ENCODE data around the gene GALNT17. TPM values are rescaled to one million over a fixed set of nuclear protein-coding genes. Genes with fewer than 3 reads are reported as not detected.

GALNT17 gene
- polyA plus RNA-seq, 1 donor from 2014 or later = 15.7 TPM

- H3K9me2 ChIP-seq (ENCODE audit: insufficient read depth, low read length) = no peaks in the 10 kb centered on the region
- no peaks in the 10 kb centered on the region for H4K20me1 ChIP-seq (ENCODE audit: insufficient read depth)
- H3K36me3 ChIP-seq (ENCODE audit: insufficient read depth, low read length) = no peaks in the 10 kb centered on the region
- H3K27ac ChIP-seq (ENCODE audit: low read length) = no peak overlapping the region
- no peak overlapping the region for H2AFZ ChIP-seq (ENCODE audit: low read depth, low read length)
- H3K4me2 ChIP-seq (ENCODE audit: low read length) = no peak overlapping the region
- TF ChIP-seq MXI1 (conservative IDR thresholded peaks at IDR 0.05; ENCODE audit: poor library complexity, severe bottlenecking) (no peak), RAD21 (conservative IDR thresholded peaks at IDR 0.05) (no peak), SMC3 (conservative IDR thresholded peaks at IDR 0.05; ENCODE audit: poor library complexity) (no peak), EZH2 (IDR thresholded peaks at IDR 0.05; ENCODE audit: borderline replicate concordance, insufficient read depth, low read length, poor library complexity, severe bottlenecking) (no peak), TAF1 (IDR thresholded peaks at IDR 0.05; ENCODE audit: low read depth) (no peak), EP300 (conservative IDR thresholded peaks at IDR 0.05; ENCODE audit: poor library complexity, severe bottlenecking) (no peak), CTCF (IDR thresholded peaks at IDR 0.05; ENCODE audit: poor library complexity, severe bottlenecking) (no peak), REST (IDR thresholded peaks at IDR 0.05; ENCODE audit: borderline replicate concordance) (no peak), POLR2AphosphoS5 (IDR thresholded peaks at IDR 0.05) (no peak)
- H3K79me2 ChIP-seq (replicated peaks; ENCODE audit: insufficient read depth, low read length) = no peaks in the 10 kb centered on the region
- H3K4me3 ChIP-seq (ENCODE audit: low read length) = no peak overlapping the region
- no peaks in the 10 kb centered on the region for H3K27me3 ChIP-seq (ENCODE audit: insufficient read depth, low read depth, low read length)
- H3F3A ChIP-seq (ENCODE audit: insufficient read depth, low read length, poor library complexity, severe bottlenecking) = no peaks in the 10 kb centered on the region
- no peak overlapping the region for H3K9ac ChIP-seq (ENCODE audit: low read length)
- no peaks in the 10 kb centered on the region for H3K9me3 ChIP-seq (ENCODE audit: low read length)
Observed at GRCh38 chr7:71598553-71598952, 466.6 kb downstream of the GALNT17 start.

- TF ChIP-seq TAF1 (IDR thresholded peaks at IDR 0.05; ENCODE audit: low read depth) (no peak), REST (IDR thresholded peaks at IDR 0.05; ENCODE audit: borderline replicate concordance) (no peak), POLR2AphosphoS5 (IDR thresholded peaks at IDR 0.05) (no peak), MXI1 (conservative IDR thresholded peaks at IDR 0.05; ENCODE audit: poor library complexity, severe bottlenecking) (no peak), EZH2 (IDR thresholded peaks at IDR 0.05; ENCODE audit: borderline replicate concordance, insufficient read depth, low read length, poor library complexity, severe bottlenecking) (no peak), RAD21 (conservative IDR thresholded peaks at IDR 0.05) (no peak), EP300 (conservative IDR thresholded peaks at IDR 0.05; ENCODE audit: poor library complexity, severe bottlenecking) (no peak), SMC3 (conservative IDR thresholded peaks at IDR 0.05; ENCODE audit: poor library complexity) (no peak), CTCF (IDR thresholded peaks at IDR 0.05; ENCODE audit: poor library complexity, severe bottlenecking) (no peak)
- Histone ChIP-seq H3K79me2 (replicated peaks; ENCODE audit: insufficient read depth, low read length) (no peaks in the 10 kb centered on the region), H3K27ac (ENCODE audit: low read length) (no peak overlapping the region), H3K36me3 (ENCODE audit: insufficient read depth, low read length) (no peaks in the 10 kb centered on the region), H3K9me3 (ENCODE audit: low read length) (no peaks in the 10 kb centered on the region), H3F3A (ENCODE audit: insufficient read depth, low read length, poor library complexity, severe bottlenecking) (no peaks in the 10 kb centered on the region), H3K9ac (ENCODE audit: low read length) (no peak overlapping the region), H3K4me3 (ENCODE audit: low read length) (no peak overlapping the region), H3K27me3 (ENCODE audit: insufficient read depth, low read depth, low read length) (no peaks in the 10 kb centered on the region), H3K4me2 (ENCODE audit: low read length) (no peak overlapping the region), H3K9me2 (ENCODE audit: insufficient read depth, low read length) (no peaks in the 10 kb centered on the region), H4K20me1 (ENCODE audit: insufficient read depth) (no peaks in the 10 kb centered on the region), H2AFZ (ENCODE audit: low read depth, low read length) (no peak overlapping the region)
Observed at GRCh38 chr7:71601851-71602250, 469.9 kb downstream of the GALNT17 start.

Measured in neural cell (in vitro differentiated cells).